GM19438 (cell line): ENCODE results near the gene ELF1.
"Not testable (repeated sequence)": the region's sequence is repeated elsewhere in the genome, so short reads cannot be mapped to it uniquely, and the experiment has no call there.

Source experiments
- ATAC-seq: cut with Tn5 transposase; IDR thresholded peaks from one replicate; pipeline ENCODE4 v1.9.1; 2021; ENCODE audit warnings: low read depth; ENCODE audit not compliant: unreplicated experiment

The ELF1 gene

GRCh38 chr13:40909541-40910200 is 109.4 kb downstream of the ELF1 start:
- not testable (repeated sequence) for ATAC-seq

GRCh38 chr13:40908546-40908945 is 110.6 kb downstream of the ELF1 start:
- ATAC-seq: no peak

- ATAC-seq: not testable (repeated sequence)
These were observed 118.1 kb downstream of the ELF1 start for GRCh38 chr13:40901032-40901431.

GRCh38 chr13:40900568-40900967 is 118.5 kb downstream of the ELF1 start:
- ATAC-seq: not testable (repeated sequence)

GRCh38 chr13:40897053-40897452 is 122.1 kb downstream of the ELF1 start:
- ATAC-seq: no peak

GRCh38 chr13:40895227-40896184 is 123.6 kb downstream of the ELF1 start:
- ATAC-seq: no peak

- not testable (repeated sequence) for ATAC-seq
These were observed 125.5 kb downstream of the ELF1 start for GRCh38 chr13:40893573-40893972.

- ATAC-seq: no peak
These were observed 133.1 kb downstream of the ELF1 start for GRCh38 chr13:40886017-40886416.

- ATAC-seq: not testable (repeated sequence)
These were observed 134.9 kb downstream of the ELF1 start for GRCh38 chr13:40884175-40884574.
